Endothelial cell (in vitro differentiated cells): ENCODE results near the gene GRAMD2B. TPM values are rescaled to one million over a fixed set of nuclear protein-coding genes. Genes with fewer than 3 reads are reported as not detected.

Experiments
- DNase-seq: peaks from one replicate; pipeline ENCODE4 v3.0.0; 2021; ENCODE audit warnings: low spot score
- H3K27ac Mint-ChIP-seq: one replicate; pipeline ENCODE4 v1.8.0; 2021; ENCODE audit warnings: mixed read lengths, inconsistent platforms; ENCODE audit not compliant: unreplicated experiment
- H3K27me3 Mint-ChIP-seq: one replicate; pipeline ENCODE4 v1.8.0; 2021; ENCODE audit warnings: mild to moderate bottlenecking, moderate library complexity, mixed read lengths, inconsistent platforms; ENCODE audit not compliant: unreplicated experiment
- H3K36me3 Mint-ChIP-seq: one replicate; pipeline ENCODE4 v1.8.0; 2021; ENCODE audit warnings: mild to moderate bottlenecking, low read depth, mixed read lengths, inconsistent platforms; ENCODE audit not compliant: unreplicated experiment
- H3K4me1 Mint-ChIP-seq: one replicate; pipeline ENCODE4 v1.8.0; 2021; ENCODE audit warnings: mild to moderate bottlenecking, mixed read lengths, inconsistent platforms; ENCODE audit not compliant: unreplicated experiment
- H3K4me3 Mint-ChIP-seq: one replicate; pipeline ENCODE4 v1.8.0; 2021; ENCODE audit warnings: mild to moderate bottlenecking, mixed read lengths, inconsistent platforms; ENCODE audit not compliant: unreplicated experiment
- H3K9me3 Mint-ChIP-seq: one replicate; pipeline ENCODE4 v1.8.0; 2021; ENCODE audit warnings: mixed read lengths, inconsistent platforms; ENCODE audit not compliant: unreplicated experiment
- CTCF ChIP-seq: fragments of 200-600 bp; sonication (generic); IDR thresholded peaks from one replicate; pipeline ENCODE4 v1.5.0; 2021; ENCODE audit warnings: antibody characterized with exemption; ENCODE audit not compliant: unreplicated experiment
- total RNA-seq: library from RNA; stranded (reverse); fragmentation: NEBNext Ultra II Directional; extraction: Animal tissue kit (Norgen Biotek cat#: 25700); gene quantifications from one replicate; pipeline ENCODE4 v1.2.1, GENCODE V29; 2021; ENCODE audit not compliant: unreplicated experiment

Gene GRAMD2B
- total RNA-seq, 1 donor from 2014 or later: 13.4 TPM

DNA sequence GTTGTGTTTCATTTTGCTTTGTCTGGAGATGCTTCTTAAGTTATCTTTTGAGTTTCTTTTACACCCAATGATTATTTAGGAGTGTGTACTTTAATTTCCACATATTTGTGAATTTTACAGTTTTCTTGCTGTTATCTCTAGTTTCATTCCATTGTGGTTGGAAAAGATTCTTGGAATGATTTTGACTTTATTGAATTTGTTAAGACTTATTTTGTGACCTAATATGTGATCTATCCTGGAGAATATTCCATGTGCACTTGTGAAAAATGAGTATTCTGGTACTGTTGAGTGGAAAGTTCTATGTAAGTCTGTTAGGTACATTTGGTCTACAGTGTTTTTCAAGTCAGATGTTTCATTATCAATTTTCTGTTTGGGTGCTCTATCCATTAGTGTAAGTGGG, 24.4 kb upstream of the GRAMD2B start:
- TF ChIP-seq CTCF: no peak
- H3K27ac Mint-ChIP-seq: no peak overlapping the region
- no peaks in the 10 kb centered on the region for H3K9me3 Mint-ChIP-seq
- DNase-seq: no peak
- H3K4me1 Mint-ChIP-seq: peaks cover 6% of the 10 kb centered on the region
- no peaks in the 10 kb centered on the region for H3K36me3 Mint-ChIP-seq
- H3K27me3 Mint-ChIP-seq: no peaks in the 10 kb centered on the region
- no peak overlapping the region for H3K4me3 Mint-ChIP-seq

GRCh38 chr5:126400621-126401251, 22.5 kb upstream of the GRAMD2B start:
- H3K4me1 Mint-ChIP-seq: peaks cover 17% of the 10 kb centered on the region
- H3K27me3 Mint-ChIP-seq: no peaks in the 10 kb centered on the region
- TF ChIP-seq CTCF: no peak
- no peaks in the 10 kb centered on the region for H3K36me3 Mint-ChIP-seq
- no peak overlapping the region for H3K27ac Mint-ChIP-seq
- no peaks in the 10 kb centered on the region for H3K9me3 Mint-ChIP-seq
- H3K4me3 Mint-ChIP-seq: no peak overlapping the region
- DNase-seq: no peak

GRCh38 chr5:126402621-126403555, 20.3 kb upstream of the GRAMD2B start:
- no peak overlapping the region for H3K4me3 Mint-ChIP-seq
- H3K36me3 Mint-ChIP-seq: no peaks in the 10 kb centered on the region
- H3K4me1 Mint-ChIP-seq: peaks cover 17% of the 10 kb centered on the region
- no peaks in the 10 kb centered on the region for H3K9me3 Mint-ChIP-seq
- no peak for TF ChIP-seq CTCF
- H3K27ac Mint-ChIP-seq: peak overlapping the region; percentile 91
- no peaks in the 10 kb centered on the region for H3K27me3 Mint-ChIP-seq
- DNase-seq: no peak

- Mint-ChIP-seq H3K27ac (peak overlapping the region; percentile 91), H3K27me3 (no peaks in the 10 kb centered on the region), H3K36me3 (no peaks in the 10 kb centered on the region), H3K4me3 (no peak overlapping the region), H3K4me1 (peaks cover 17% of the 10 kb centered on the region), H3K9me3 (no peaks in the 10 kb centered on the region)
- no peak for TF ChIP-seq CTCF
- no peak for DNase-seq
Measured at GRCh38 chr5:126403876-126404275, 19.3 kb upstream of the GRAMD2B start.

DNA sequence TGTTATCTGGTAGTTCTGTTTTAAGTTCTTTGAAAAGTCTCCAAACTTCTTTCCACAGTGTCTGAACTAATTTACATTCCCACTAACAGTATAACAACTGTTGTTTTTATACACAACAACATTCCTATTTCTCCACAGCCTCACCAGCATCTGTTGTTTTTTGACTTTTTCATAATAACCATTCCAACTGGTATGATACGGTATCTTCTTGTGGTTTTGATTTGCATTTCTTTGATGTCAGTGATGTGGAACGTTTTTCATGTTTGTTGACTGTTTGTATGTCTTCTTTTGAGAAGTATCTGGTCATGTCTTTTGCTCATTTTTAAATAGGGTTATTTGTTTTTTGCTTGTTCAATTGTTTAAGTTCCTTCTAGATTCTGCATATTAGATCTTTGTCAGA, 12.6 kb upstream of the GRAMD2B start:
- Mint-ChIP-seq H3K4me1 (peaks cover 7% of the 10 kb centered on the region), H3K36me3 (peaks cover 3% of the 10 kb centered on the region)

More for the DNA sequence above, 12.6 kb upstream of the GRAMD2B start:
- DNase-seq: no peak
- Mint-ChIP-seq H3K4me3 (no peak overlapping the region), H3K27ac (no peak overlapping the region), H3K27me3 (peaks cover 1% of the 10 kb centered on the region), H3K9me3 (no peaks in the 10 kb centered on the region)
- TF ChIP-seq CTCF: no peak
